CD4-positive, alpha-beta T cell treated with Interleukin-15 for 4 hours (primary cell): ENCODE results near the gene HSPB2.
"Not testable (repeated sequence)": the region's sequence is repeated elsewhere in the genome, so short reads cannot be mapped to it uniquely, and the experiment has no call there.

Experiments used
- DNase-seq: peaks from one replicate; pipeline ENCODE4 v3.0.0-alpha.2; 2020; ENCODE audit warnings: low spot score

HSPB2 gene, protein sequence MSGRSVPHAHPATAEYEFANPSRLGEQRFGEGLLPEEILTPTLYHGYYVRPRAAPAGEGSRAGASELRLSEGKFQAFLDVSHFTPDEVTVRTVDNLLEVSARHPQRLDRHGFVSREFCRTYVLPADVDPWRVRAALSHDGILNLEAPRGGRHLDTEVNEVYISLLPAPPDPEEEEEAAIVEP

DNA sequence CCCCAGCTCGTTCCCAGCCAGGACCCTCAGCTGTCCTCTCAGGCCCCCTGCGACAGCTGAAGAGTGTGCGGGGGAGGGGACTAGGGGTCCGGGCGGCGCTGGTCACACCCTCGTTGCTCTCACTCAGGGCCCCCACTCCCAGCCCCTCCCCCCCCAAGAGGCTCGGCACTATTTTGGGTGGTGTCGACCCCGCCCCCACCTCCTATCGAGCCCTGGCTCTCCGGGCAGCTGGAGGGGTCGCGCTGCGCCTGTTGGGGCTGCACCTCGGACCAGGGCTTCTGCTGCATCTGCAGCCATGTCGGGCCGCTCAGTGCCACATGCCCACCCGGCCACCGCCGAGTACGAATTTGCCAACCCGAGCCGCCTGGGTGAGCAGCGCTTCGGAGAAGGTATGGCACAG is at the start of gene HSPB2:
HSPB2 (plus strand) TSS at position 200 of the 400 bp plus-strand sequence; CDS start at position 296, 96 bp downstream.
- no peak for DNase-seq

DNA sequence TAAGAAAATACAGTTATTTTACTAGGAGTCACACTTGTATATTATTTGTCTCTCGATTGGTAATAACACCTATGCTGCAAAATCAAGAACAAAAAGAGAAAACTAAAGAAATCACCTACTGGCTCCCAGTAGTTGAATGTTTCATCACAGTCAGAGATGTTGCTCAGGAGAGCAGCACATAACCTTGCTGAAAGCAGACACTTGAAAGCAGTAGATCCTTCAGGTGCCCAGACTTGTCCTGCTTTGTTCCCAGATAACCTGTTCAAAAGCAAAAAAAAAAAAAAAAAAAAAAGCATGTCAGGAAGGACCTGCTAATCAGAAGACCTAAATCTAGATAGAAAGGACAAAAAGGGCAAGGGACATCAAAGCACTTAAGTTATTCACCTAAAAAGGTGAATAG is 42.4 kb upstream of the HSPB2 start:
- DNase-seq, result no peak

DNA sequence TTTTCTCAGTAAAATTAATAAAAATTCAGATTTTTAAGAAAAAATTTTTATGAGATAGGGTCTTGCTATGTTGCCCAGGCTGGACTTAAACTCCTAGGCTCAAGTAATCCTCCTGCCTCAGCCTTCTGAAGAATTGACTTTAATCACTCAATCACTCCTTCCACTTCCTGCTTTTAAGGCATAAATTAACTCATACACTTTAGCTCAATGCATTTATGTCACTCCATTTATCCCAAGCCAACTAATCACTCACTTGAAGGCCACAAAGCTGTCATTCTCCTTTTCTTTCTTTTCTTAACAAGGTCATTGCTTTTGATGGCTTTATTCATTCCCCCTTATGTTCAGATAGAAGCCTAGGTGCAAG is 42.0 kb upstream of the HSPB2 start:
- no peak for DNase-seq

DNA sequence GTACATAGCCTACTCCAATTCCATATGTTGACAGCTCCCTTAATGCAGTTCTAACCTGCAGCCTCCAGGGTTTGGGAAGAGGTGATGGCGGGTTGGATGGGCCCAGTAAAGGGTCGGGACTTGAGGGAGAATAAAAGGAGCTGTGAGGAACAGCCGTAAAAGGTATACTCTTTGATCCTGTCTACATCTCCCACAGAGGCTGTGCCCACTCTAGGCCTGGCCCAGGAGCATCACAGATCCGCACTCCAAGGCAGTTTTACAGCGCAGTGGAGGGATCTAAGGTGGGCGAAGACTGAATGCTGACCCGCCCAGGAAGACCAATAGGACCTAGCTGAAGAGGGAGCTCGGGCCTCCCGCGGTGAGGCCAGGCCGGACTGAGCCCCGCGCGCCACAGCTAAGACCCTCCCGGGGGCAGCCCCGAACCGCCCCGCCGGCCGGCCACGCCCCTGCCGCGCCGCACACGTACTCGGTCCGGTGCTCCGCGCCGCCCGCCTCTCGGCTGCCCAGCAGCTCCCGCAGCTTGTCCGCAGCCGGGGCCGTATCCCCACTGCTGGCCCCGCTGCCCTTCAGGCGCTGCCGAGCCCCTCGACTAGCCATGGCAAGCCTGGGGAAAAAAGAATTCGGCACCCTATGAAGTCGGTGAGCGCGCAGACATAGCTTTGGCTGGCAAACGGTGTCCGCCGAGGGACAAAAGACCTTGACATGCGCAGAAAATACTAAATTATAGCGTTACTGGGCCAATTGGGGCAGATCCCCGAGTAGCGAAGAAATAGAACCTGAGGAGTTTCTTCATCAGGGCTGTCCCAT is 41.4 kb upstream of the HSPB2 start, which contains the start of gene ALG9:
ALG9 (minus strand) TSS at position 696 of the 807 bp plus-strand sequence; CDS start at position 597, 99 bp downstream.
- DNase-seq, result peak; percentile 94

DNA sequence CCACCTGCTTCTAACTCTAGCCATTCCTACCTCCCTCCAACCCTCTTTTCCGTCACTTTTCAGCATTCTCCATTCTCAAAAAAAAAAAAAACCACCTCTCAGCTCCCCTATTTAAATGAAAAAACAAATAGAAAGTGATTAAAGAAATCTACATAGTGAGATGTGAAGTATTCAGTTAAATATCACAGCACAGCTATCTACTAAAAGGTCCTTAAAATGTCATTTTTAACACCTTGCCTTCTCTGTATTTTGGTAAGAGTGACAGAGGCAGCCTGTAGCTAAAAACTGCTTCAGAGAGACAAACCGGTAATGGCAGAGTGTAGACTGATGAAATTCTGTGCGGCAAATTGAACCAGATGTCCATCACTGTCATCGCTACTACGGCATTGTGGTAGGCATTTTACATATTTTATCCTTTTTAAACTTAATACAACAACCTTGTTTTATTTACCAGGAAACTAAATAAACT is 40.8 kb upstream of the HSPB2 start:
- DNase-seq, result no peak

DNA sequence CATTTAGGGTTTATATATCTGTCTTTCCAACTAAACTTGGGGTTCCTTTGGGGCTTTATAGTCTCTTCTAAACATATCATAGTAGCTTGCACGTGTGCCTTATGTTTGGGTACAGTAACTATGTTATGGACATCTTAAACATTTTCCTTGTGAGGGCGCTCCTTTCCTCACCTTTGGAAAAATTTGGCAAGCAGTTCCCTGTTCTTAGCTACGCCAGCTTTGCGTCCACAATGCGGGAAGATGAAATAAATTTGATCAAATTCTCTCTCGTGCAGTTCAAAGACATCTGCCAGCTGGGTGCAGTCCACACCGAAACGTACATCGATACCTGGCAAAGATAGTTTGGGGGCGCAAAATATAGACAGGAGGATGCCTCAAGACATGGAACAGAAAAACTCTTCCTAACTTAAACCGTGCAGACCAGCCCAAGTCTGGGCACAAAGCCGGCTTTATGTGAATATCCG is 34.1 kb upstream of the HSPB2 start:
- DNase-seq, result no peak

DNA sequence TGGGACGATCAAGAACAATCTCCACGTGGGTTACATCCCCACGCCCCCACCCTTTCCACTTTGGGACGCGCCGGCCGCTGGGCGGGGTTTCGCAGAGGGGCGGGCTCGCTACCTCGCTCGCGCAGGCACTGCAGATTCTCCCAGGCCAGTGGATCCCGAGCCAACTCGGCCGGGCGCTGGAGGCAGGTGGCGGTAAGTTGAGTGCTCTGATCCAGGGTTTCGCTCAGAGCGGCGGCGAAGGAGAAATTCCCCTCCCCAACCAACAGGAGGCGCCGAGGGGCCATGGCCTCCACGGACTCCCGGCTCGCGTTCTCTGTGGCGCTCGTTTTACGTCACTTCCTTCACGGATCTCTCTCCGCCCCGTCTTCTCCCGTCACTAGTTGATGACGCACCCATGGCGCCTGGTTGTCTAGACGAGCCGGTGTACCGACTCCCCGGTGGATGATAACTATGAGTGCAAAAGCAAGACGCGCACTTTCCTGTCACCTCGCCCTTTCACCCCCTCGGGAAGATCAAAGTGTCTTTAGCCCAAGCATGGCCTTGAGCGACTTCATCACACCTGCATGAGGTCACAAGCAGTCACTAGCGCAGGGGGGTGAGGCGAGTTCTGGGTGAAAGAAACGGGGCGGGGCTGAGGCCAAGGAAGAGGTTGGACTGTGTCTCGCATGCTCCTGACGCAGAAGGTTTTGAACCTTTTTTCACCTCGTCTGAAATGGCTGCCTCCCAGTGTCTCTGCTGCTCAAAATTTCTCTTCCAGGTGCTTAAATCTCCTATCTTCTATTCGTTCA is 33.5 kb upstream of the HSPB2 start, which contains the start of the genes CFAP68 and FDXACB1:
CFAP68 (plus strand) TSS at position 693 of the 788 bp plus-strand sequence; CDS start at position 713, 20 bp downstream.
FDXACB1 (minus strand) TSS at position 317 of the 788 bp plus-strand sequence; CDS start at position 284, 33 bp downstream.
- DNase-seq, result peak; percentile 93

DNA sequence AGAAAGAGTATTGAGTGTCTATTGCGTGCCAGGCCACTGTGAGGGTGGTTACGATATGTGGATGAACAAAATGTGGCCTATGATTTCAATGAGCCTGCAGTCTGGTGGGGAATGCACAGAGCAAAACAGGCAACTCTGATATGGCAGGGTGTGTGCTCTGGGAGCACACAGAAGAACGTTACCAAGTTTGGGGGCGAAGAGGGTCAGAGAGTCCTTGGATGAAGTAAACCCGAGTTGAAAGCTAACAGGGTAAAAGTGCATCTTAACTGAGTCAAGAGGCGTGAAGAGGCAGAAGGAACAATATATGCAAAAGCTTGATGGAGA is 32.9 kb upstream of the HSPB2 start:
- no peak for DNase-seq

DNA sequence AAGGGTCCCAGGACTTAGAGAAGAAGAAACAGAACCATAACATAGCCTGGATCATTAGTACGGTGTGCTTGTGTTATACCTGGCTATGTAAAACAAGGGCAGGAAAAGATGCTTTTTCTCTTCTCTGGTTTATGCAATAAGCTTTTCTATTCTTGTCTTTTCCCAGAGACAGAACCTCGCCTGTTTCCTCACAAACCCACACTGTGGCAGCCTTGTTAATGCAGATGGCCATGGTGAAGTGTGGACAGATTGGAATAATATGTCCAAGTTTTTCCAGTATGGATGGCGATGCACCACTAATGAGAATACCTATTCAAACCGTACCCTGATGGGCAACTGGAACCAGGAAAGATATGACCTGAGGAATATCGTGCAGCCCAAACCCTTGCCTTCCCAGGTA is 30.3 kb upstream of the HSPB2 start:
- DNase-seq, result no peak

DNA sequence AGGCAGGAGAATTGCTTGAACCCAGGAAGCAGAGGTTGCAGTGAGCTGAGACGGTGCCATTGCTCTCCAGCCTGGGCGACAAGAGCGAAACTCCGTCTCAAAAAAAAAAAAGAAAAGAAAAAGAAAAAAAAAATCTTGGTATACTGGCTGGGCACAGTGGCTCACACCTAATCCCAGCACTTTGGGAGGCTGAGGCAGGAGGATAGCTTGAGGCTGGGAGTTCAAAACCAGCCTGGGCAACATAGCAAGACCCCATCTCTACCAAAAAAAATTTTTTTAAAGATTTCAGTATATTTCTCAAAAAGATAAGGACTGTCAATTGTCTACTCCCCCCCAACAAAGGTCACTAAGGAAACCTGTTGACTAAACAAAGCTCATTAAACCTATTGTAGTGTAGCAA is 27.5 kb upstream of the HSPB2 start:
- not testable (repeated sequence) for DNase-seq

DNA sequence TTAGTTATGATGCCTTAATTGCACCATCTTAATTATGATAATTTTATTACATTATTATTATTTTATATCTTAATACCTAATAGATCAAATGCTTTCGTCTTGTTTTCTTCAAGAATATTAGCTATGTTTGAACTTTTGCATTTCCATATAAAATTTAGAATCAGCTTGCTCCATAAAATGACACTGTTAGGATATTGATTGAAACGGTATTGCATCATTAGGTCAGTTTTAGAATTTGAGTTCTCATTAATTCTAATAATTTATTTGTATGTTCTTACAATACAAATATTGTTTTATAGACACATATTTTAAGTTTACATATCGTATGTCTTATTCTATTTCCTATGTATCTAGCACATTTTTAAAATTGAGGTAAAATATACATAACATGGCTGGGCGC is 26.5 kb upstream of the HSPB2 start:
- no peak for DNase-seq

DNA sequence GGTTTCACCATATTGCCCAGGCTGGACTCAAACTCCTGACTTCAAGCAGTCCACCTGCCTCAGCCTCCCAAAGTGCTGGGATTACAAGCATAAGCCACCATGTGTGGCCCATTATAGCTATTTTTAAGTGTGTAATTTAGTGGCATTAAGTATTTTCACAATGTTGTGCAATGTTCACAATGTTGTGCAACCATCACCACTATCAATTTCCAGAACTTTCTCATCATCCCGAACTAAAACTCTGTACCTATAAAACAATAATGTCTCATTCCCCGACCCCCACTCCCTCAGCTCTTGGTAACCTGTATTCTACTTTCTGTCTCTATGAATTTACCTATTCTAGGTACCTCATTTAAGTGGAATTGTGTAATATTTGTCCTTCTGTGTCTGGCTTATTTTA is 25.7 kb upstream of the HSPB2 start:
- no peak for DNase-seq

DNA sequence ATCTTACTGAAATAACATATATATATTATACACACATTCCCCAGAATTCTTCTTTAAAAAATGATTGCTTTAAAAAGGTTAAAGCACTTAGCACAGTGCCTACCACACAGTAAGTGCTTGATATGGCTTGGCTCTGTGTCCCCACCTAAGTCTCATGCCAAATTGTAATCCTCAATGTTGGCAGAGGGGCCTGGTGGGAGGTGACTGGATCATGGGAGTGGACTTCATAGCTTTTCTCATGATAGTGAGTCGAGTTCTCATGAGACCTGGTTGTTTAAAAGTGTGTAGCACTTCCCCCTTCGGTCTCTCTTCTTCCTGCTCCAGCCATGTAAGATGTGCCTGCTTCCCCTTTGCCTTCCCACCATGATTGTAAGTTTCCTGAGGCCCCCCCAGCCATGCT is 7.1 kb upstream of the HSPB2 start:
- DNase-seq, result no peak

DNA sequence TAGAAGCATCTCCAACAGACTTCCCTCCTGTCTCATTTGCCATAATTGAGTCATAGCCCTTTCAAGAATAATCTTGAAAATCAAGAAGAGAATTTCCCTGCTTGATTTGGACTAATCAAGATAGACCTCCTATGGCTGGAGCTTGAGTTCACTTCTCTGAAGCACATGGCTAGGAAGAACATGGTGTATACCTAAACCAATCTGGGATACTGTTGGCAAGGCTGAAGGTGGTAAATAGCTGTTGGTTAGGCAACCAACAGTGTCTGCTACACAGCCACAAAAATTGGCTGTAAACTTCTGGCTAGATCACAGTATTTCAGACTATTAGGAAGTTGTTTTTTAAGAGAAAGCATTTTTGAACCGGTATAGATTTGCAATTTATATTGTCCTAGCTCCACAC is 5.9 kb upstream of the HSPB2 start:
- DNase-seq, result no peak

DNA sequence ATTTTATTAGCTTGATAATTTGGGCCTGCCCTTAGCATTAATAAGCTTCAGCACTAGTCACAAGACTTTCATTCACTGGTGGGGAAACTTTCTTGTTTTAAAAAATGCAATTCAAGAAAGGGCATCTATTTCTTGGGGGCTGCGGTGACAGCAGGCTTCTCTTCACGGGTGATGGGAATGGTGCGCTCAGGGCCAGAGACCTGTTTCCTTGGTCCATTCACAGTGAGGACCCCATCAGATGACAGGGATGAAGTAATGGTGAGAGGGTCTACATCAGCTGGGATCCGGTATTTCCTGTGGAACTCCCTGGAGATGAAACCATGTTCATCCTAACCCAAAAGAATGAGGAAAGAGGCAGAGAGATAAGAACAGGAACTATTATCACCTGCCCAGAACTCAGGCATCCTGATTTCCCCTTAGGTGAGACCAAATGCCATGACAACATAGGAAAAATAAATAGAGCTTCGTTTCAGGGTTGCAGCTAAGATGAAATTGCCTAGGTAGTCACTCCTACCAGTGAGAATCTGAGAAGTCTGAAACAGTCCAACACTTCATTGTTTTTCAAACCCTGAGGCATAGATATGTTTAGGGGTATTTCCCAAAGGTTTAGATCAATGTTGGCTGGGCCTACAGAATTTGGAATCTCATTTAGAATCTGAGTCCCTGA is 3.8 kb upstream of the HSPB2 start:
- DNase-seq, result no peak

DNA sequence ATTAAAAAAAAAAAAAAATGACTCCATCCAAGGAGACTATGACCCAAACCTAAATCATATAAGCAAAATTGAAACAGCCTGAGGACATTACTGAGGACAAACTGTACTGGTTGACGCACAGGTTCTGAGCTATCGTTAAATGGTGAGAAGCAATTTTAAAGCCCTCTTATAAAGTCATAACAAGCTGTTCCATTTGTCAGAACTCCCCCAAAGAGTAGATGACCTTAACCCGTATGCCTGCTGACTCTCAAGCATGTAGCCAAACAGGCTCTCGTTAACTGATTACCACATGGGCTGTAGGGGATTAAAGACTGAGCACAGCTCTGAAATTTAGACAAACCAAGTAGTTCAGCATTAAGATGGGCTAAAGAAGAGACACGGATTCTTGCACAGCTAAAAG is 3.2 kb upstream of the HSPB2 start:
- no peak for DNase-seq

DNA sequence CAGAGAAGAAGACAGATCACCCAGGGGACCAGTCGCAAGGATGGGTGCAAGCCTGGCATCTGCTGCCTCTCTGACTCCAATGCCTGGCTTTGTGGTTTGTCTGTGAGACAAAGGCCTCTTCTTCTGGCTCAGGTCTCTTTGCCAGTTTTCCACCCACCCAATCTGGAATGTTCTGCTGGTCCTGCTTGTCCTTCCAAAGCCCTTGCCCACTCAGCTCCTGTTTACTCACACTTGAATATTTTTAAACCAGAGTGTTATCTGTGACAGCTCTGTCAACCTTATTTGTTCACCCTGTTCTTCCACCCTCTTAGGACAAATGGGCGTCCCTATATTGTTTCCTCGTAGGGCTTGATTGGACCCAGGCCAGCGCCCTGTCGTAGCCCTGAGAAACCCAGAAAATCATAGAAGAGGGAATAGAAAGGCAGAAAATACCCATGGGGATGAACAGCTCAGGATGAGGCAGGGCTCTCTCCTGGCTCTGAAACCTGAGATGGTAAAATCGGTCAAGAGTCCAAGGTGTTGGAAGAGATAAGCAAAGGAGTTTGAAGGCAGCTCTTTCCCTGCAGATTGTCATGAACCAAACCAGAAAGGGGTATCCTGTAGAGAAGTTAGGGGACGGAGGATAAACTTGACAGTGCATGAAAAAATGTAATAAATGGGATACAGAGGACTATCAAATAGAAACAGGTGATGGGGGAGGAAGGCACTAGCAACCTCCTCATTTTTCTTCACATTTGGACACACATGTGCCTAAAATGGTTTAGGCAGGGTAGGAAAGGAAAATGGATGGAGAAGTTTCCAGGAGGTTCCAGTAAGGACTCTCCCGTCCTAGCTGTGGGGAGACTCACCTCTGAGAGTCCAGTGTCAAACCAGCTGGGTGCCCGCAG is 1.6 kb upstream of the HSPB2 start:
- no peak for DNase-seq

DNA sequence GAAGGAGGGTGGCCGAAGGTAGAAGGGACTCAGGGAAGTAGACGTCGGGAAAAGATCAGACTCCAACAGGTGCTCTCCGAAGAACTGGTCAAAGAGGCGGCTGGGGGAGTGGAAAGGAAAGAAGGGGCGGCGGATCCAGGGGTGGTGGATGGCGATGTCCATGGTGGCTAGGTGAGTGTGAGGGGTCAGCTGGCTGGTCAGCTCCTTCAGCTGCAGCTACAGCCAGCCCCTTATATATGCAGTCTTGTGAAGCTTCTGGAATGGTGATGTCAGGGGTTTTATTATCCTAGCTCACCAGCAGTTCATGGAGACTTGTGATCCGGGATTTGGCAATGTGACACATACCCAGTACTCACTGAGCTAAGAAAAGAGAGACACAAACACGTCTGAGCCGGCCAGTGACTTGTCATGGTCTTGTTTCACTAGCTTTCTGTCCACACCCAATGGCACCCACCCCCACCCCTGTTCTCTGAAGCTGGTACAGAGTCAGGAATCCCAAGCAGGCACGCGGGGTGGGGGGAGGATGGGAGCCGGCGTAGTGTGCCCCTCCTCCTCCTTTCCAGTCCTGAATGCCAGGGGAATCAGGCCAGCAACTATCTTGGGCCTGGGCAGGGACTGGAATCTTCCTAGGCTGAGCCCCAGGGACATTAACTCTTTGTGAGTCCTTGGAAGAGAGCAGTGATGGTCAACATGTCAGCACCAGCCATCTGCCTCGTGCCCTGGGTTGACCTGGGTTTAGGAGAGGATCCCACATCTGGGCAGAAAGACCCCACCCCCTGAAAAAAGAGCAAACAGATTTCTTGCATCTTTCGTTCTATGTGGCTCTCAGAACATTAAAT is 752 bp upstream of the HSPB2 start, which contains the start of gene CRYAB:
CRYAB (minus strand) TSS at position 208 of the 839 bp plus-strand sequence; CDS start at position 162, 46 bp downstream.
- DNase-seq, result no peak

DNA sequence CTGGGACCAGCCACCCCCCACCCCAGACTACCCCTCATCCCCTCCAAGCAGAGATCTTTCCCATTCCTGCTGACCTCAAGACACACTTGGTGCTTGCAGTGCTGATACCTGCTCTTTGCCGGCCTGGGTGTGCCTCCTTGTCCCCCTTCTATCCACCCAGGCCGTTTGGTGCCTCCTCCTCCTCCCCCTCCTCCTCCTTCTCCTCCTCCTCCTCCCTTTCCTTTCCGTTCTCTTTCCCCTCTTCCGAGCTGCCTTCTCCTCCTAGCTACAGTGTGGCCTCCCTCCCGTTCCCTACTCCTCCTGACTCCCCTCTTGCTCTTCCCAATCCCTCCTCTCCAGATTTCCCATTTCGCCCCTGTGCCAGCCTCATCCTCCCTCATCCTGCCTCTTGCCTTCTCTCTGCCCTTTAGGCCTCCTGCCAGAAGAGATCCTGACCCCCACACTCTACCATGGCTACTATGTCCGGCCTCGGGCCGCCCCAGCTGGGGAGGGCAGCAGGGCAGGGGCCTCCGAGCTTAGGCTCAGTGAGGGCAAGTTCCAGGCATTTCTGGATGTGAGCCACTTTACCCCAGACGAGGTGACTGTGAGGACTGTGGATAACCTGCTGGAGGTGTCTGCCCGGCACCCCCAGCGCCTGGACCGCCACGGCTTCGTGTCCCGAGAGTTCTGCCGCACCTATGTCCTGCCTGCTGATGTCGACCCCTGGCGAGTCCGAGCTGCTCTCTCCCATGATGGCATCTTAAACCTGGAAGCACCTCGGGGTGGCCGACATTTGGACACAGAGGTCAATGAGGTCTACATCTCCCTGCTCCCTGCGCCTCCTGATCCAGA is 712 bp downstream of the HSPB2 start:
- DNase-seq, result no peak
